Trophoblast cell (in vitro differentiated cells and primary cell): ENCODE measurements around the gene HDAC7.

Source experiments
- DNase-seq, 2 donors: peaks; one replicate each; pipeline ENCODE4 v3.0.0-alpha.2; 2016
- H2AFZ ChIP-seq: 2 replicates; pipeline ENCODE4 v1.6.1; 2013; ENCODE audit warnings: low read length, moderate library complexity, mild to moderate bottlenecking; ENCODE audit not compliant: insufficient read depth, poor library complexity
- H2AK5ac ChIP-seq: 2 replicates; pipeline ENCODE4 v1.6.1; 2013; ENCODE audit warnings: mild to moderate bottlenecking, low read length
- H2BK120ac ChIP-seq: 2 replicates; pipeline ENCODE4 v1.6.1; 2013; ENCODE audit warnings: low read length, mild to moderate bottlenecking, moderate library complexity; ENCODE audit not compliant: insufficient read depth, poor library complexity
- H2BK12ac ChIP-seq: 2 replicates; pipeline ENCODE4 v1.6.1; 2013; ENCODE audit warnings: mild to moderate bottlenecking, low read length, moderate library complexity
- H2BK5ac ChIP-seq: 2 replicates; pipeline ENCODE4 v1.6.1; 2013; ENCODE audit warnings: low read length, low read depth, moderate library complexity, mild to moderate bottlenecking; ENCODE audit not compliant: poor library complexity
- H3K14ac ChIP-seq: 2 replicates; pipeline ENCODE4 v1.6.1; 2013; ENCODE audit warnings: mild to moderate bottlenecking, low read length
- H3K18ac ChIP-seq: 2 replicates; pipeline ENCODE4 v1.6.1; 2013; ENCODE audit warnings: mild to moderate bottlenecking, low read length
- H3K23ac ChIP-seq: 2 replicates; pipeline ENCODE4 v1.6.1; 2013; ENCODE audit warnings: low read length
- H3K27ac ChIP-seq: 2 replicates; pipeline ENCODE4 v1.5.1; 2013; ENCODE audit warnings: low read depth, mild to moderate bottlenecking, inconsistent platforms, low read length, moderate library complexity
- H3K27me3 ChIP-seq: 2 replicates; pipeline ENCODE4 v1.6.1; 2013; ENCODE audit warnings: inconsistent platforms, mild to moderate bottlenecking, low read length, moderate library complexity; ENCODE audit not compliant: insufficient read depth
- H3K36me3 ChIP-seq, 2 experiments: 1 replicate in 1 of 2; 2 replicates in 1 of 2; pipeline ENCODE4 v1.6.1; 2013; ENCODE audit warnings: low read length in 2 of 2, mild to moderate bottlenecking in 2 of 2, moderate library complexity in 1 of 2; ENCODE audit not compliant: insufficient read depth in 2 of 2, control insufficient read depth in 1 of 2
- H3K4ac ChIP-seq: 2 replicates; pipeline ENCODE4 v1.6.1; 2013; ENCODE audit warnings: low read depth, mild to moderate bottlenecking, low read length, moderate library complexity
- H3K4me1 ChIP-seq, 2 experiments: 1 replicate in 1 of 2; 2 replicates in 1 of 2; pipeline ENCODE4 v1.6.1; 2013; ENCODE audit warnings: low read length in 2 of 2, mild to moderate bottlenecking in 2 of 2, moderate library complexity in 1 of 2; ENCODE audit not compliant: insufficient read depth in 2 of 2, control insufficient read depth in 1 of 2
- H3K4me2 ChIP-seq: 2 replicates; pipeline ENCODE4 v1.6.1; 2013; ENCODE audit warnings: inconsistent platforms, mild to moderate bottlenecking, low read length, moderate library complexity
- H3K4me3 ChIP-seq: 2 replicates; pipeline ENCODE4 v1.5.1; 2013; ENCODE audit warnings: mild to moderate bottlenecking, low read depth, low read length, inconsistent platforms
- H3K79me1 ChIP-seq: one replicate; pipeline ENCODE4 v1.6.1; 2013; ENCODE audit warnings: low read length
- H3K79me2 ChIP-seq: 2 replicates; pipeline ENCODE4 v1.6.1; 2013; ENCODE audit warnings: low read length, mild to moderate bottlenecking; ENCODE audit not compliant: control insufficient read depth, insufficient read depth, poor library complexity
- H3K9ac ChIP-seq: 2 replicates; pipeline ENCODE4 v1.6.1; 2013; ENCODE audit warnings: mild to moderate bottlenecking, low read length
- H3K9me3 ChIP-seq: 2 replicates; pipeline ENCODE4 v1.6.1; 2013; ENCODE audit warnings: low read depth, mild to moderate bottlenecking, control low read depth, inconsistent platforms, low read length; ENCODE audit not compliant: insufficient read depth
- H4K12ac ChIP-seq: 2 replicates; pipeline ENCODE4 v1.6.1; 2013; ENCODE audit warnings: low read depth, mild to moderate bottlenecking, low read length, moderate library complexity
- H4K8ac ChIP-seq: 2 replicates; pipeline ENCODE4 v1.6.1; 2013; ENCODE audit warnings: low read depth, mild to moderate bottlenecking, low read length, moderate library complexity
- H4K91ac ChIP-seq: one replicate; pipeline ENCODE4 v1.6.1; 2013; ENCODE audit warnings: low read depth, mild to moderate bottlenecking, low read length, moderate library complexity
- WGBS: extraction: QIAGEN DNeasy Blood & Tissue Kit; methylation state at CpG from one replicate; pipeline ENCODE4 v1.1.7; 2013; ENCODE audit warnings: missing lambda C conversion rate; ENCODE audit not compliant: insufficient read length, insufficient coverage; ENCODE audit errors: extremely low coverage; 5-methylcytosine and 5-hydroxymethylcytosine counted together

Gene HDAC7

DNA sequence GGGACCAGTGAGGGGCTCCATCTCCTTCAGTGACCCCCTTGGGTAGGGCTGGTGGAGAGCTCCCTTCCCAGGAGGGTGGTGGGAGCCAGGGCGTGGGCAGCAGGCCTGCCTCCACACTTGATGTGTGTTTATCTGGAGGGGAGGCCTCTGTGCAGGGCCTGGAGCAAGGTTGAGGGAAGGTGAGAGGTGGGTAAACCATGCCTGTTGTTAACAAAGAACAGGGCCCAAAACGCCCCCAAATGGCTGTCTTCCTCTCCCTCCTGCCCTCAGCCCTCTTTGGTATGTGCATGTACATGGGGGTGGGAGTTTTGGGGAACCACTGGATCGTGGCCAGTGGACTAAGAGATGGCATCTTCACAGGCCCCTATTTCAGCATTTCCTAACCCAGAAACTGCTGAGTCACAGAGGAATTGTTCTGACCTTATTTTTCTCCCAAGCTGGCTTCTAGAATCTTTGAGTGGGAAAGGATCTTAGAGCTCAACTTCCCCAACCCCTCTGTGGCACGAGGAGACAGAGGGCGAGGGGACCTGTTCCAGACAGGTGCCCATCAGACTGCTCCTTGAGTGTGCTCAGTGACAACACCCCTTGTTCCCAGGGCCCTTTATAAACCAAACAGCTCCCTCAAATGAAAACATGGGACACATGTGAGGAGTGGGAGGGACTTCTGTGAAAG, 43.1 kb downstream of the HDAC7 start:
- Histone ChIP-seq H3K4me3 (no peak overlapping the region), H3K9ac (no peak overlapping the region), H4K12ac (no peak overlapping the region), H3K4me1 (peaks cover 6 to 21% of the 10 kb centered on the region in 2 experiments), H3K18ac (peak overlapping the region; percentile 63), H2AK5ac (peak overlapping the region; percentile 62), H3K14ac (peak overlapping the region; percentile 27), H2BK12ac (peak overlapping the region; percentile 67), H3K4ac (no peak overlapping the region), H2BK120ac (peak overlapping the region; percentile 64), H3K27ac (no peak overlapping the region), H3K9me3 (no peaks in the 10 kb centered on the region), H3K27me3 (peaks cover 8% of the 10 kb centered on the region), H2AFZ (no peak overlapping the region), H3K4me2 (no peak overlapping the region), H3K79me2 (no peaks in the 10 kb centered on the region), H2BK5ac (peak overlapping the region; percentile 10), H4K91ac (peak overlapping the region; percentile 64), H3K79me1 (peaks cover 14% of the 10 kb centered on the region), H3K23ac (no peak overlapping the region), H4K8ac (peak overlapping the region; percentile 56), H3K36me3 (peaks cover 0 to 1% of the 10 kb centered on the region in 2 experiments)
- peak in 1 of 2 donors; percentile 32 for DNase-seq
- no CpG with 5 or more reads among the region's 5 CpGs for WGBS

DNA sequence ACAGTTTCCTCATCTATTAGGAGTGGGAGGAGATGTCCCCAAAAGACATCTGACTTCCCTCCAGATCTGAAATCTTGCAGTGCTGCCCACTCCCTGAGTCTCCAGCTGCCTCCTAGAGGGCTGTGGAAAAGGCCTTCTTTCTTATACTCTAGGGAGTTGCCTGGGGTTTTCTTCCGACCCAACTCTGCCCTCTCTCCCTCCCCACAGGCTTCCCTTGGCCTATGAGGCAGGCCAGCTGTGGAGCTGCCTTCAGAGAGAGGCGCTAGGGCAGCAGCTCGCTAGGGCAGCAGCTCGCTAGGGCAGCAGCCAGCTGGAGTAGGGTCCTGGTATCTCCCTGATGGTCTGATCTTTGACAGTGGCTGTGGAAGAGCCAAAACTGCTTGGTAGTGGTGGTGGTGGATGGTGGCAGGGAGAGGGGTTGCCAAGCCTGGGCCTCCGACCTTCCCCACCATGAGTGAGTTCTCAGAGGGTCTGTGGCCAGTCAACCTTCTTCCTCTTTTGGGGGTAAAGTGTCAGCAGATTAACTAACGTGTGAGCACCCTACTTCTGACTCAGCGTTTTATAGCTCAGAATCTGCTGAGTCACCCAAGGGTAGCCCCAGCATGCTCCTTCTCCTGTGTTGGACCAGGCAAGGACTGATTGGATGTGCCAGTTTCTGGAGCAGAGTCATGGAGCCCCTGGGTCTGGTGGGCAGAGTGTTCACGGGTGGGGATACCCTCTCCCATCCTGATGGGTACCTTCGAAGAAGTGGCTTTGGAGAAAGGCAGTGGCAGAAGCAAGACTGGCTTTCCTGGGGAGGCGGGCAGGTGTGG, 44.4 kb downstream of the HDAC7 start:
- Histone ChIP-seq H2AK5ac (peak overlapping the region; percentile 50), H2BK5ac (no peak overlapping the region), H3K4me3 (no peak overlapping the region), H2BK120ac (no peak overlapping the region), H3K4ac (no peak overlapping the region), H3K4me2 (no peak overlapping the region), H4K91ac (no peak overlapping the region), H2BK12ac (peak overlapping the region; percentile 15), H3K27me3 (peaks cover 8% of the 10 kb centered on the region), H3K79me1 (peaks cover 14% of the 10 kb centered on the region), H3K27ac (no peak overlapping the region), H3K23ac (no peak overlapping the region), H3K4me1 (peaks cover 6 to 22% of the 10 kb centered on the region in 2 experiments), H4K8ac (no peak overlapping the region), H3K18ac (no peak overlapping the region), H3K79me2 (no peaks in the 10 kb centered on the region), H4K12ac (no peak overlapping the region), H3K14ac (peak overlapping the region; percentile 30), H2AFZ (peak overlapping the region; percentile 27), H3K9me3 (no peaks in the 10 kb centered on the region), H3K36me3 (no peaks in the 10 kb centered on the region), H3K9ac (no peak overlapping the region)
- no peak for DNase-seq
- WGBS, result no CpG with 5 or more reads among the region's 10 CpGs

DNA sequence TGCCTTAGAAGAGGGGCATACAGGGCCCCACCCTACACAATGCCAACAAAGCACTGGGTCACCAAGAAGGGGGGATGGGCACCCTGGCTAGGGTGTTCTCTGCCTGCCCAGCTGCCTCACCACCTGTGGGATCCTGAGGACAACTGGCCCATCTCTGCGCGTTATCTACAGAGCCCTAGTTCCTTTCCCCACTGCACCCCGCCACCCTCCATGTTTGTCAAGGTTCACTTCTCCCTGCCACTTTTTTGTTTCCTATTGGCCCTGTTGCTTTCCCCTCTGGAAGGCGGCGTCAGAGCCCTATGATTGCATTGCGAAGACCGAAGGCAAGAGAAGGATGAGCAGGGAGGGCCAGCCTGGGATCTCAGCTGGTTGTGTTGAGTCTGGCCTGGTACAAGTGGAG, 45.0 kb downstream of the HDAC7 start:
- no peak overlapping the region for H3K4me3 ChIP-seq
- no peak overlapping the region for H2AK5ac ChIP-seq
- H2BK120ac ChIP-seq, result no peak overlapping the region
- H3K27me3 ChIP-seq, result peaks cover 8% of the 10 kb centered on the region
- no peaks in the 10 kb centered on the region for H3K9me3 ChIP-seq
- no peak overlapping the region for H3K27ac ChIP-seq
- no peaks in the 10 kb centered on the region for H3K36me3 ChIP-seq
- H4K91ac ChIP-seq, result no peak overlapping the region
- H3K18ac ChIP-seq, result no peak overlapping the region
- H3K4me1 ChIP-seq, result peaks cover 8 to 26% of the 10 kb centered on the region in 2 experiments
- H4K12ac ChIP-seq, result no peak overlapping the region
- H3K79me2 ChIP-seq, result no peaks in the 10 kb centered on the region
- H2BK12ac ChIP-seq, result no peak overlapping the region
- no CpG with 5 or more reads among the region's 7 CpGs for WGBS
- no peak overlapping the region for H3K4me2 ChIP-seq
- H4K8ac ChIP-seq, result no peak overlapping the region
- no peak overlapping the region for H2BK5ac ChIP-seq
- H3K9ac ChIP-seq, result no peak overlapping the region
- H2AFZ ChIP-seq, result no peak overlapping the region
- no peak overlapping the region for H3K4ac ChIP-seq
- H3K23ac ChIP-seq, result no peak overlapping the region
- no peak overlapping the region for H3K14ac ChIP-seq
- no peak for DNase-seq
- H3K79me1 ChIP-seq, result peaks cover 14% of the 10 kb centered on the region

DNA sequence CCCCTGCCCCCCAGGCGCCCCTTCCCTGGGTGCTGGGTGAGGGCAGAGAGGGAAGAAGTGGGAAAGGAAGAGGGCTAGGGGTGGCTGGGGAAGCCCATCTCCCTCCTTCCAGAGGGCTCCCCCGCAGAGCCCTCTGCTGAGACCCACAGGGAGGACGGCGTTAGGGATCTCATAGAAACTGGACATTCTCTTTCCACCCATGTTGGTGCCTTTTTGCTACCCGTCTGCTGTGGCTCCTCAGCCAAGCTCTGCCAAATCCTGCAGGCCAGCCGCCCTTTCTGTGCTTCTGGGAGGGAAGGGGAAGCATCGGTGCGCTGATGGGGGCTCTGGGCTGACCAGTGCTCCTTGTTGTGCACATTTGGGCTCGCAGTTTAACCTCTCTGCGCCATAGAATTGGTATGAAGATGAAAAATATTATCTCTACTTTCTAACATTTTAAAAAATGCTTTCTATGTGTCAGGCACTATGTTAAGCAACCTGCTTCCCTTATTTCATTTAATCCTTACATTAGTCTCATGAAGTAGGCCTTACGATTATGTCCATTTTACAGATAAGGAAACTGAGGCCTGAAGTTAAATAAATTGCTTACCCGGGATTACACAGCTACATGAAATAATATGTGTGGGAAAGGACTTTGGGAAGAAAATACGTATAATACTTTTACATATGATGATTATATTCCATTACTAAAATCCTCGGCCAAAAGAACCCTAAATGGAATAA, 45.7 kb downstream of the HDAC7 start:
- Histone ChIP-seq H3K36me3 (no peaks in the 10 kb centered on the region), H3K79me1 (peaks cover 16% of the 10 kb centered on the region), H3K4me3 (peak overlapping the region; percentile 89), H2BK5ac (no peak overlapping the region), H3K4me2 (peak overlapping the region; percentile 96), H2AK5ac (no peak overlapping the region), H2BK12ac (no peak overlapping the region), H3K4me1 (peaks cover 10 to 28% of the 10 kb centered on the region in 2 experiments), H4K12ac (no peak overlapping the region), H3K9me3 (no peaks in the 10 kb centered on the region), H3K9ac (peak overlapping the region; percentile 57), H4K91ac (peak overlapping the region; percentile 51), H2AFZ (no peak overlapping the region), H3K18ac (peak overlapping the region; percentile 56), H4K8ac (peak overlapping the region; percentile 52), H3K23ac (peak overlapping the region; percentile 41), H3K79me2 (no peaks in the 10 kb centered on the region), H3K27me3 (peaks cover 8% of the 10 kb centered on the region), H3K27ac (no peak overlapping the region), H2BK120ac (no peak overlapping the region), H3K4ac (no peak overlapping the region), H3K14ac (peak overlapping the region; percentile 46)
- peak in 1 of 2 donors; percentile 26 for DNase-seq
- WGBS, result no CpG with 5 or more reads among the region's 14 CpGs
